GM21786 (cell line): ENCODE measurements around the gene NUDT8.
A peak's percentile ranks its signal among the peaks of the same experiment; 100 is the strongest.
"Not testable (repeated sequence)": the region's sequence is repeated elsewhere in the genome, so short reads cannot be mapped to it uniquely, and the experiment has no call there.

ENCODE experiments used
- ATAC-seq: cut with Tn5 transposase; IDR thresholded peaks from one replicate; pipeline ENCODE4 v1.9.1; 2021; ENCODE audit not compliant: unreplicated experiment

NUDT8 gene

DNA sequence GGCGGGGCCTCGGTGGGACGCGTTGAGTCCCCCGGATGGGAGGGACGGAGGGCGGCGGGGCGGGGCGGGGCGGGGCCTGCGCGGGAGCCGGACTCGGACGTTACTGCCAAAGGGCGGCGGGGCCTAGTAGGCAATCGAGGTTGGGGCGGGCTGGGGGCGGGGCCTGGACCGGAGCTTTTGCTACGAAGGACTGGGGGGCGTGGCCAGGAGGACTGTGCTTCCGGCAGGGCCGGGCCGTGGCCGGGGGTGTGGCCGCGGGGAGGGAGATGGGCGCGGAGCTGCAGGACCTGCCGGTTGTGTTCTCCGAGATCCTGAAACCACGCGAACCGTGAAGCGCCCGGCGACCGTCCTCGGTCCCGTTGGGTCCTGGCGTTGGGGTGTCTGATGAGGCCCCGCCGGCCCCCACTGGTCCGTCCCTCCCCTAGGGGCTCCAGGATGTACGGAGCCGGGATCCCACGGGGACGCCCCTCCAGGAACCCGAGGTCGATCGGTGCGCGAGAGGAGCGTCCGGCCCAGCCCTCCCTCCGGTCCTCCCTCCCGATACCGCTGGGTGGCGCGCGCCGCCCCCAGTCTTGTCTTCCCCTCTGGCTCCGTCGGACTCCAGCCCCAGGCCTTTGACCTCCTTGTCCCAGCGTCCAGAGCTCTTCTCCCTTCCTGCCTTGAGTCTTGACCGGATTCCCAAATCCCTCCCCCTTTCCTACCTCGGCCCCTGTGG lies 648 bp upstream of the NUDT8 start:
- peak; percentile 66 for ATAC-seq

DNA sequence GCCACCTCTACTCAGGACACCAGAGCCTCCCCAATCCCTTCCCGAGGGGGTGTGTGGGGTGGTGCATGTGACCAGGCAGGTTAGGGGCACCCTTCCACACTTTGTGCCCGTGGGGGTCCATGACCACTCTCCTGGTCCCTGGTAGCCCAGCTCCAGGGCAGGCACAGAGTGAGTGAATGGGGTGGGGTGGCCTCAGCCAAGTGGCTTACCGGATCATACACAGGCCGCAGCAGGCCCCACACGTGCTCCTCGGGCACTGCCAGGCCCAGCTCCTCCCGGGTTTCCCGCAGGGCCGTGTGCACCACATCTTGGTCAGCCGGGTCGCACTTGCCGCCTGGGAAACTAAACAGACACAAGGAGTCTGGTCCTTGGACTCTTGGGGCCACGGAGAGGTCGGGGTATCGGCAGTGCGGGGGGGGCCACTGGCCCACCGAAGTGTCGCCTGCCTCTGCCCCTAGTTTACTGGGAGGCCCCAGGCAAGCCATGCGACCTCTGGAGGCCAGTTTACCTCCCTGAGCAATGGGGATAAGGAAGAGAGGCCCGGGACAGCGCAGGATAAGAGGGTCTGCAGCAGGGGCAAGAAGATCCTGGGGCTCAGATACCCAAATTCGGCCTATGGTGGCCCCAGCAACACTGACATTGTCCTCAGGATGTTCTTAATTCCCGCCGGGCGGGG lies 889 bp downstream of the NUDT8 start:
- no peak for ATAC-seq

DNA sequence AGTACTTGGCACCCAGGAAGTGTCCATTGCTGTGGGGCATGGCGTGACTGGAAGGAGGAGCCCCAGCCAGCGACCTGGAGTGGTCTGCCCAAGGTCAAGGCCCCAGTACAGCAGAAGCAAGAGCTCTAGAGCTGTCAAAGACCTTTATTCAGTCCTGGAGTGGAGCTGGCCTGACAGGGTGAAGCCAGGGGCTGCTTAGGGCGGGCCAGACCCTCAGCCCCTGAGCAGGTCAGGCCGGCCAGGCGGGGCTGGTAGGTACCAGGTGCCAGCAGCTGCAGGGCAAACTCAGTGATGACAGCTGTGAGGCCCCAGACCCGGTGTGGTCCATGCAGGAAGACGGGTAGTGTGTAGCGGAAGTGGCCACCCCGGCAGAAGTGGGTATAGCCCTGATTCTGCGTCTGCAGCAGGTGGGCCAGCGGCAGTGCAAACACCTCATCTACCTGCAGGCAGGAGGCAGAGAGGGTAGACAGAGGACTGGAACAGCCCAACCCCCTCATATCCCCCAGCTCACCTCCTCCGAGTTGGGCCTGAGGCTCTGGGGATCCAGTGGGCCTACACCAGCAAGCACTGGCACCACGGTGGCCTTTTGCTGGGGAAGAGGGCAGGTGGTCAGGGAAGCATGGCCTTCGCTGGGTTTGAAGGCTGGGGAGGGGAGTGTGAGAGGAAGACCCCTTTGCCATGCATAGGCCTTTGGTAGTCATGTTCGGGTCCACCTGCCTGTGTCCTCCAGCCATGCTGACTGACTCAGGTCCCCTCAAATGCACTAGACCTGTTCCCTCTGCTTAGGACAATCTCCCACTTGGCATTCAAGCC lies 1.7 kb downstream of the NUDT8 start:
- no peak for ATAC-seq

DNA sequence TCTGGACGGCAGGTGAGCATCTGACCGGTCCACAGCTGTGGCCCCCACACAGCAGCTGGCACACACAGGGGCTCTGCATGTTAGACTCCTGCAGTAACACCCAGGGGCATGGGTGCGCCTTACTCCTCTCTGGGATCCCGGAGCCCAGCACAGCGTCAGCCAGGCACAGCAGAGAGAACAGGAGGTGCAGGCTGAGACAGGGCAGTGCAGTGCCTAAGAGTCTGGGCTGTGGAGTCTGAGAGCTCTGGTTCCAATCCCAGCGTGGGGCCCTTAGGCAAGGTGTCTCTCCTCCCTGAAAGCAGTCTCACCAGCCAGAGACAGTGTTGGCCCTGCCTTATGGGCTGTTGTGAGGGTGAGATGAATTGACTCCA lies 2.3 kb downstream of the NUDT8 start:
- no peak for ATAC-seq

DNA sequence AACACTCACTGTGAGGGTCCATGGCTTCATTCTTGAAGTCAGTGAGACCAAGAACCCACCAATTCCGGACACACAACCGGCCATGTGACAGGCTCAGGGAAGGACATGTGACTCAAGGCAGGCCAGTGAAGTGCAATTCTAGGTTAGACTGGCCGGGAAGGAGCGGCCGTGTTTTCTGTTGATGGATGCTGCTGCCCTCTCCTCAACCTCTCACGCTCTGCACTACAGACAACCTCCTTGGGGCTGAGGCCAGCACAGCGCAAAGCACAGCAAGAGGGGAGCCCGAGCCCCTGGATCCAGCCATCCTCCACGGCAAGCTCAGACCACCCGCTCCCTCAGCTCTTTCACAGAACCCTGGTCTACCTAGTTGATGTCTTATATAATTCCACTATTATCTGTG lies 2.8 kb downstream of the NUDT8 start:
- no peak for ATAC-seq

DNA sequence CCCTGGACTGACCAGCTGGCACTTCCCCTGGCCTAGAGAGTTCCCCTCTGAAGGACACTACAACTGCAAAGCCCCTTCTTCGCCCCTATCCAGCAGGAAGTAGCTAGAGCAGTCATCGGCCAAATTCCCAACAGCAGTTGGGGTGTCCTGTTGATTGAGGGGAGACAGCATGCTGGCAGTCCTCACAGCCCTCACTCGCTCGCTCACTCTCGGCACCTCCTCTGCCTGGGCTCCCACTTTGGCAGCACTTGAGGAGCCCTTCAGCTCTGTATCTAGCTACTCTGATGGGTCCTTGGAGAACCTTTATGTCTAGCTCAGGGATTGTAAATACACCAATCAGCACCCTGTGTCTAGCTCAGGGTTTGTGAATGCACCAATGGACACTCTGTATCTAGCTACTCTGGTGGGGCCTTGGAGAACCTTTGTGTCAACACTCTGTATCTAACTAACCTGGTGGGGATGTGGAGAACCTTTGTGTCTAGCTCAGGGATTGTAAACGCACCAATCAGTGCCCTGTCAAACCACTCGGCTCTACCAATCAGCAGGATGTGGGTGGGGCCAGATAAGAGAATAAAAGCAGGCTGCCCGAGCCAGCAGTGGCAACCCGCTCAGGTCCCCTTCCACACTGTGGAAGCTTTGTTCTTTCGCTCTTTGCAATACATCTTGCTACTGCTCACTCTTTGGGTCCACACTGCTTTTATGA lies 3.5 kb downstream of the NUDT8 start:
- not testable (repeated sequence) for ATAC-seq

DNA sequence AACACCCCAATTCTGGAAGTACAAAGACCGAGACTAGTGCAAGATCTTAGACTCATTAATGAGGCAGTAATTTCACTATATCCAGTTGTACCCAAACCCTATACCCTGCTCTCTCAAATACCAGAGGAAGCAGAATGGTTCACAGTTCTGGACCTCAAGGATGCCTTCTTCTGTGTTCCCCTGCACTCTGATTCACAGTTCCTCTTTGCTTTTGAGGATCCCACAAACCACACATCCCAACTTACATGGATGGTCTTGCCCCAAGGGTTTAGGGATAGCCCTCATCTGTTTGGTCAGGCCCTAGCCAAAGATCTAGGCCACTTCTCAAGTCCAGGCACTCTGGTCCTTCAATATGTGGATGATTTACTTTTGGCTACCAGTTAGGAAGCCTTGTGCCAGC lies 5.9 kb downstream of the NUDT8 start:
- not testable (repeated sequence) for ATAC-seq

DNA sequence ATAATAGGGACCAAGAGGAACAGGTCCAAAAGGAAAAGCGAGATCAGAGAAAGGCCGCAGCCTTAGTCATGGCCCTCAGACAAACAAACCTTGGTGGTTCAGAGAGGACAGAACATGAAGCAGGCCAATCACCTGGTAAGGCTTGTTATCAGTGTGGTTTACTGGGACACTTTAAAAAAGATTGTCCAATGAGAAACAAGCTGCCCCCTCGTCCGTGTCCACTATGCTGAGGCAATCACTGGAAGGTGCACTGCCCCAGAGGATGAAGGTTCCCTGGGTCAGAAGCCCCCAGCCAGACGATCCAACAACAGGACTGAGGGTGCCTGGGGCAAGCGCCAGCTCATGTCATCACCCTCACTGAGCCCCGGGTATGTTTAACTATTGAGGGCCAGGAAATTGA lies 6.8 kb downstream of the NUDT8 start:
- not testable (repeated sequence) for ATAC-seq

DNA sequence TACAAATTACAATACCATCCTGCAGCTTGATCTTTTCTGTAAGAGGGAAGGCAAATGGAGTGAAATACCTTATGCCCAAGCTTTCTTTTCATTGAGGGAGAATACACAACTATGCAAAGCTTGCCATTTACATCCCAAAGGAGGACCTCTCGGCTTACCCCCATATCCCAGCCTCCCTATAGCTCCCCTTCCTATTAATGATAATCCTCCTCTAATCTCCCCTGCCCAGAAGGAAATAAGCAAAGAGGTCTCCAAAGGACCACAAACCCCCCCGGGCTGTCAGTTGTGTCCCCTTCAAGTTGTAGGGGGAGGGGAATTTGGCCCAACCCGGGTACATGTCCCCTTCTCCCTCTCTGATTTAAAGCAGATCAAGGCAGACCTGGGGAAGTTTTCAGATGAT lies 7.8 kb downstream of the NUDT8 start:
- ATAC-seq, result not testable (repeated sequence)

DNA sequence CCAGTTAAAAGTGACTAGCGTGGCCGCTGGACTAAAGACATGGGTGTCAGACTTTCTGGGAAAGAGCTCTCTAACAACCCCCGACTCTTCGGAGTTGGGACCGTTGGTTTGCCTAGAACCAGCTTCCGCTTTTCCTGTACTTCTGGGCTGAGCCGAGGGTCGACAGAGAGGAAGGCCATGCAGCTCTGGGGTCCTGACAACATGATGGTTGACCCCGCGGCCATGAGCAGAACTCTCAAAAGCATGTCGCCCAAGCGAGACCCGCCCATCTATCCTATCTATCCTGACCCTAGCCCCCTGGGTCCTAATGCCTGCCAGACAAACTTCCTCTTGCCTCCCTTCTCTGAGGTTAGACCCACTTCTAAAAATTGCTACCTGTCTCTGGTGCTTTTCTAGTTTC lies 9.1 kb downstream of the NUDT8 start:
- not testable (repeated sequence) for ATAC-seq

DNA sequence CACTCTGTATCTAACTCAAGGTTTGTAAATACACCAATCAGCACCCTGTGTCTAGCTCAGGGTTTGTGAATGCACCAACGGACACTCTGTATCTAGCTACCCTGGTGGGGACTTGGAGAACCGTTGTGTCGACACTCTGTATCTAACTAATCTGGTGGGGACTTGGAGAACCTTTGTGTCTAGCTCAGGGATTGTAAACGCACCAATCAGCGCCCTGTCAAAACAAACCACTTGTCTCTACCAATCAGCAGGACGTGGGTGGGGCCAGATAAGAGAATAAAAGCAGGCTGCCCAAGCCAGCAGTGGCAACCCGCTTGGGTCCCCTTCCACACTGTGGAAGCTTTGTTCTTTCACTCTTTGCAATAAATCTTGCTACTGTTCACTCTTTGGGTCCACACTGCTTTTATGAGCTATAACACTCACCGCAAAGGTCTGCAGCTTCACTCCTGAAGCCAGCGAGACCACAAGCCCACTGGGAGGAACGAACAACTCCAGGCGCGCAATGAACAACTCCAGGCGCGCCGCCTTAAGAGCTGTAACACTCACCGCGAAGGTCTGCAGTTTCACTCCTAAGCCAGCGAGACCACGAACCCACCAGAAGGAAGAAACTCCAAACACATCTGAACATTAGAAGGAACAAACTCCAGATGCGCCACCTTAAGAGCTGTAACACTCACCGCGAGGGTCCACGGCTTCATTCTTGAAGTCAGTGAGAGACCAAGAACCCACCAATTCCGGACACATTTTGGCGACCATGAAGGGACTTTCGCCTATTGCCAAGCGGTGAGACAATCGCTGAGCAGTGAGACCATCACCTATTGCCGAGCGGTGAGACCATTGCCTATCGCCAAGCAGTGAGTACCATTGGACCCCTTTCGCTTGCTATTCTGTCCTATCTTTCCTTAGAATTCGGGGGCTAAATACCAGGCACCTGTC lies 9.8 kb downstream of the NUDT8 start:
- ATAC-seq, result not testable (repeated sequence)

DNA sequence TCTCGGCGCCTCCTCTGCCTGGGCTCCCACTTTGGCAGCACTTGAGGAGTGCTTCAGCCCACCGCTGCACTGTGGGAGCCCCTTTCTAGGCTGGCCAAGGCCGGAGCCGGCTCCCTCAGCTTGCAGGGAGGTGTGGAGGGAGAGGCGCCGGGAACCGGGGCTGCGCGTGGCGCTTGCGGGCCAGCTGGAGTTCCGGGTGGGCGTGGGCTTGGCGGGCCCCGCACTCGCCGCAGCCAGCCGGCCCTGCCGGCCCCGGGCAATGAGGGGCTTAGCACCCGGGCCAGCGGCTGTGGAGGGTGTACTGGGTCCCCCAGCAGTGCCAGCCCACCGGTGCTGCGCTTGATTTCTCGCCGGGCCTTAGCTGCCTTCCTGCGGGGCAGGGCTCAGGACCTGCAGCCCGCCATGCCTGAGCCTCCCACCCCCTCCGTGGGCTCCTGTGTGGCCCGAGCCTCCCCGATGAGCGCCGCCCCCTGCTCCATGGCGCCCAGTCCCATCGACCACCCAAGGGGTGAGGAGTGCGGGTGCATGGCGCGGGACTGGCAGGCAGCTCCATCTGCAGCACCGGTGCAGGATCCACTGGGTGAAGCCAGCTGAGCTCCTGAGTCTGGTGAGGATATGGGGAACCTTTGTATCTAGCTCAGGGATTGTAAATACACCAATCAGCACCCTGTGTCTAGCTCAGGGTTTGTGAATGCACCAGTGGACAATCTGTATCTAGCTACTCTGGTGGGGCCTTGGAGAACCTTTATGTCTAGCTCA lies 10.7 kb downstream of the NUDT8 start:
- ATAC-seq, result not testable (repeated sequence)

DNA sequence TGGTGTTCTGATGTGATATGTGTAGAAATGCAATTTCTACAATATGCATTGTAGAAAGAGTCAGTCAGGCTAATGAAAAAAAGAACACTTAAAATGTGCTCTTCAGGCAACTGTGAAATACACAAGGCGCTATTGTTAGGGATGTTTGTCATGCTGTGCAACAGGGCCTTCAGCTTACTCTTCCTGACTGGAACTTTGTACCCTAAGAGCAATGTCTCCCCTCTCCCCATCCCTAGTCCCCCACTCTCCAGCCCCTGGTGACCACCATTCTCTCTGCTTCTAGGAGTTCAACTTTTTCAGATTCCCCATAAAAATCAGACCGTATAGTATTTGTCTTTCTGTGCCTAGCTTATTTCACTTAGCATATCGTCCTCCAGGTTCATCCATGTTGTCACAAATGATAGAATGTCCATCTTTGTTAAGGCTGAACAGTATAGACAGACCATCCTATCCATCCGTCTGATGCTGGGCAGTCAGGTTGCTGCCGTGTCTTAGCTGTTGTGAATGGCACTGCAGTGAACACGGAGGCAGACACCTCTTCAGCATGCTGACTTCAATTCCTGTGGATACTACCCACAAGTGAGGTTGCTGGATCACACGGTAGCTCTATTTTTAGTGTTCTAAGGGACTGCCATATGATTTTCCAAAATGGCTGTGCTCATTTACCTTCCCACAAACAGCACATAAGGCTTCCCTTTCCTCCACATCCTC lies 12.3 kb downstream of the NUDT8 start:
- no peak for ATAC-seq

DNA sequence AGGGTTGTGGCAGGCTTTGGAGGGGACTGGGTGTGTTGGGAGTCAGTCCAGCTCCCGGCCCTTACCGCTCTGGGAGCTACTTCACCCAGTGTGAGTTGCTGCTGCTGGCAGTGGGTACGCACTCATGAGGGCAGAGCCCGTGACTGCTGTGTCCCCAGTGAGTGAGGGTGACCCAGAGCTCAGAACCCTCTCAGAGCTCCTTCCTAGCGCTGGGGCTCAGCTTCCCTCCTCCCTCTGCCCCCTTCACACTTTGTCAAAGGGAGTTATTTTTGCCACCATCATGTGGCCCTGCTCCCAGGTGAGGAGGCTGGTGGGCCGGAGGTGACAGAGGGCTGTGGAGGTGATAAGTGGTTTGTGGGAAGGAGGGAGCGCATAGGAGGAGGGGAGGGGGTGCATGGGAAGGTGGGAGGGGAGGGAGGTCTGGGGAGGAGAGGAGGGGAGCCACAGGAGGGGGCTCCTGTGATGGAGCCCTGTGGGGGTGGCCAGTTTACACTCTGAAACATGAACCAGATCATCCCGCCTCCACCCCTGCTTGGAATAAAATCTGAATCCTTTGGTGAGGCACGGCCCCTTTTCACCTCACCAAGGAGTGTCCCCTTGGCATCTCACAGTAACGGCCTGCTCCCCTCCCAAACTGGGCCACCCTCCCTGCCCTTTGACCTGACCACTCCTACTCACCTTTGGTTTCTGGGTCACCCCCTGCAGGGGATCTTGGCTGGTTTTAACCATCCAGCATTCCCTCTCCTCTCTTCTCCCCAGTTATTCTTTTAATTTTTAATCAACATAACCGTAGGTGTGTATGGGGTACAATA lies 13.1 kb downstream of the NUDT8 start:
- no peak for ATAC-seq

DNA sequence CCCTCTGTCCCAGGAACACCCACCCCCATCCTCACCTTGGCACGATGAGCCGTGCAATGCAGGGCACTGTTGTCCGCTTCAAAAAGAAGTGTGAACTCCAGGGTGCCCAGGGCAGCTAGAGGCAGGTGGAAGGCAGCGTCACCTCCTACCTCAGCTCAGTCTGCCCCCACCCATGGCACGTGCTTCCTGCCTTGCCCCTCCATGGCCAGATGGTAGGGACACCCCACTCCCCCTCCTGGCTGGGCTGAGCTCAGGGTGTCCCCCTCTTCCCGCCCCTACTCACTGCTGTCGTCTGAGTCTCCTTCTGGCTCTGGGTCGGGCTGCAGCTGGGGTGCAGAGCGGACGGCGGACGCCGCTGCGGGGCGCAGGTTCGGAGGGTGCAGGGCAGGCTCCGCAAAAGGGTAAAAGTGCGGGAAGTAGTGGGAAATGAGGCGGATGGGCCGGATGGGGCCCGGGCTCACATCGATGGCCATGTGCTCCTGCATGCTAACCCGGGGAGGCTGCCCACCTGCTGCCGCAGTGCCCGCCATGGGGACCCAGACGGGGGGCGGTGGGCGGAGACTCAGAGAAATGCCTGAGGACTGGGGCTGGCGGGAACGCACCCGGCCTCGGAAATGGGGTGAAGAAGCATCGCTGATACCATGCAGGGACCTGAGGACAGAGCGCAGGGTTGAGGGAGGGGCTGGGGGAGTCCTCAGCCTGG lies 13.9 kb downstream of the NUDT8 start:
- no peak for ATAC-seq

DNA sequence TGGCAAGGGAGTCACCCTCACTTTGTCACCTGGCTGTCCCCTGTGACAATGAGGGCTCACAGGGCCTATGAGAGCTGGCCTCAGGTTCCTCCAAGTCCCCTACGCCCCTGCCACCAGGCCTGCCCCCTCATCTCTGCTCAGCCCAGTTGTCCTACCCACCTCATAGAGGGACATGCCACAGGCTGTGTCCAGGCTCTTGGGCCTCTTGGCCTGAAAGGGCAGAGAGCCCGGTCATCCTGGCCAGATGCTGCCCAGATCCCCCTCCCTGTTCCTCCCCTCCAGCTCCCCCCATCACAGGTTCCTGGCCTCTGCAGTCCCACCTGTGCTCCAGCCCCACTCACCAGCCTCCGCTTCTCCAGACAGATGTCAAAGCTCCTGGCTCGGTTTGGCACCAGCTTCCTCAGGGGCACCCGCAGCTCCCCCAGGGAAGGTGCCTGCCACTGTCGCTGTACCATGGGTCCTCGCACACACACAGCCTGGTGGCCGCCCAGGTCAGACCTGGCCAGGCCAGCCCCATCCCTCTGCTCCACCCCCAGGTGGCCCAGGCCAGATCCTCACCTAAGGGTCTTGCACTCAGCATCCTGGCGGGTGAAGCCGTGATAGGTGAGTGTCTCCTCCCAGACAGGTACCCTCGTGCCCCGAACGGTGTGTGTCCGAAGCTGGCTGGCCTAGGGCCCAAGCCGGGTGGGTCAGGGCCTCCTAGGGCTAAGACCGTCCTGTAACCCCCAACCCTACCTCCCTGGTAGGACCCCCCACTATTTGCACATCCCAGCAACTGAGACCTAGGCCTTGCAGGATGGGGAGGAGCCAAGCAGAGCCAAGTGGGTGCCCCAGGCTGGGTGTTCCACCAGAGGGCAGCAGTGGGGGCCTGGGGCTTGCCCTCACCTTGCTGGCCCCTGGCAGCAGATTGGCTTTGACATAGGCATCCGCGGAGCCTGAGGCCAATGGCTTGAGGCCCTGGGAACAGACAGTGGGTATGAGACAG lies 14.7 kb downstream of the NUDT8 start:
- ATAC-seq, result no peak
